IPS-18c (cell line): ENCODE data around the gene MROH9.

Source experiments
- H3K4me3 ChIP-seq: 2 replicates; pipeline ENCODE4 v1.7.0; 2013; ENCODE audit warnings: low read depth, mild to moderate bottlenecking, low read length, moderate library complexity; ENCODE audit not compliant: insufficient read depth
- H3K9me3 ChIP-seq: one replicate; pipeline ENCODE4 v1.6.1; 2013; ENCODE audit warnings: mild to moderate bottlenecking, low read length, moderate library complexity; ENCODE audit not compliant: control insufficient read depth, insufficient read depth

The MROH9 gene

GRCh38 chr1:171038284-171038683 lies 103.0 kb downstream of the MROH9 start:
- H3K9me3 ChIP-seq: no peaks in the 10 kb centered on the region
- H3K4me3 ChIP-seq: no peak overlapping the region

- H3K4me3 ChIP-seq: no peak overlapping the region
- H3K9me3 ChIP-seq: no peaks in the 10 kb centered on the region
Observed at GRCh38 chr1:171048014-171048413, 112.7 kb downstream of the MROH9 start.

- H3K4me3 ChIP-seq: no peak overlapping the region
- no peaks in the 10 kb centered on the region for H3K9me3 ChIP-seq
Observed at GRCh38 chr1:171052977-171053376, 117.6 kb downstream of the MROH9 start.

GRCh38 chr1:171055966-171056643 lies 120.8 kb downstream of the MROH9 start:
- Histone ChIP-seq H3K4me3 (no peak overlapping the region), H3K9me3 (no peaks in the 10 kb centered on the region)

- H3K4me3 ChIP-seq: no peak overlapping the region
- H3K9me3 ChIP-seq: no peaks in the 10 kb centered on the region
Observed at GRCh38 chr1:171061425-171062143, 126.2 kb downstream of the MROH9 start.

- H3K9me3 ChIP-seq: no peaks in the 10 kb centered on the region
- no peak overlapping the region for H3K4me3 ChIP-seq
Observed at GRCh38 chr1:171062902-171063301, 127.6 kb downstream of the MROH9 start.

- no peaks in the 10 kb centered on the region for H3K9me3 ChIP-seq
- no peak overlapping the region for H3K4me3 ChIP-seq
Observed at GRCh38 chr1:171075041-171075440, 139.7 kb downstream of the MROH9 start.

GRCh38 chr1:171081314-171081753 lies 146.0 kb downstream of the MROH9 start:
- no peak overlapping the region for H3K4me3 ChIP-seq
- H3K9me3 ChIP-seq: no peaks in the 10 kb centered on the region

- Histone ChIP-seq H3K4me3 (no peak overlapping the region), H3K9me3 (no peaks in the 10 kb centered on the region)
Observed at GRCh38 chr1:171081763-171082201, 146.4 kb downstream of the MROH9 start.

GRCh38 chr1:171082606-171083005 lies 147.3 kb downstream of the MROH9 start:
- Histone ChIP-seq H3K4me3 (no peak overlapping the region), H3K9me3 (no peaks in the 10 kb centered on the region)

- H3K4me3 ChIP-seq: no peak overlapping the region
- H3K9me3 ChIP-seq: no peaks in the 10 kb centered on the region
Observed at GRCh38 chr1:171083222-171083621, 147.9 kb downstream of the MROH9 start.

- no peaks in the 10 kb centered on the region for H3K9me3 ChIP-seq
- H3K4me3 ChIP-seq: no peak overlapping the region
Observed at GRCh38 chr1:171084091-171084490, 148.8 kb downstream of the MROH9 start.

- H3K9me3 ChIP-seq: no peaks in the 10 kb centered on the region
- H3K4me3 ChIP-seq: no peak overlapping the region
Observed at GRCh38 chr1:171084870-171085269, 149.5 kb downstream of the MROH9 start.

GRCh38 chr1:171087896-171088295 lies 152.6 kb downstream of the MROH9 start:
- H3K4me3 ChIP-seq: no peak overlapping the region
- H3K9me3 ChIP-seq: no peaks in the 10 kb centered on the region

- Histone ChIP-seq H3K4me3 (no peak within 1 kb of the TSS), H3K9me3 (no peaks in the 10 kb centered on the region)
Observed at GRCh38 chr1:171090604-171091003, 155.3 kb downstream of the MROH9 start, which contains the start of gene FMO3. TSS of gene FMO3 (plus strand) at chr1:171090905. CDS start at chr1:171092659, 1,754 bp downstream.

GRCh38 chr1:171103862-171104261 lies 168.5 kb downstream of the MROH9 start:
- no peaks in the 10 kb centered on the region for H3K9me3 ChIP-seq
- no peak overlapping the region for H3K4me3 ChIP-seq

- Histone ChIP-seq H3K9me3 (no peaks in the 10 kb centered on the region), H3K4me3 (no peak overlapping the region)
Observed at GRCh38 chr1:171107262-171107940, 172.1 kb downstream of the MROH9 start.

- H3K9me3 ChIP-seq: no peaks in the 10 kb centered on the region
- H3K4me3 ChIP-seq: no peak overlapping the region
Observed at GRCh38 chr1:171107969-171108368, 172.6 kb downstream of the MROH9 start.
